ENCODE measurements around the gene EEF1G.

EEF1G gene

GRCh38 chr11:62605467-62605866, 31.8 kb upstream of the EEF1G start:
- H3K4me1 ChIP-seq (ENCODE audit: low read length), result no peaks in the 10 kb centered on the region
- no peaks in the 10 kb centered on the region for H3K9me2 ChIP-seq (replicated peaks; ENCODE audit: insufficient read depth, low read length)
- H2AFZ ChIP-seq (ENCODE audit: low read length), result no peak overlapping the region
- H3K79me2 ChIP-seq (ENCODE audit: low read length), result peaks cover 10% of the 10 kb centered on the region
- H3K9me3 ChIP-seq (replicated peaks; ENCODE audit: insufficient read depth, low read length), result no peaks in the 10 kb centered on the region
- H3F3A ChIP-seq (ENCODE audit: insufficient read depth, low read length), result peaks cover 9% of the 10 kb centered on the region
- H3K4me2 ChIP-seq (ENCODE audit: low read depth, low read length), result no peak overlapping the region
- H3K27me3 ChIP-seq (replicated peaks; ENCODE audit: insufficient read depth, low read length), result no peaks in the 10 kb centered on the region
- DNase-seq, result no peak
- no peak overlapping the region for H3K9ac ChIP-seq (ENCODE audit: low read length)
- TF ChIP-seq EZH2 (optimal IDR thresholded peaks at IDR 0.05; ENCODE audit: low read depth, low read length), result no peak
- TF ChIP-seq EZH2phosphoT487 (IDR thresholded peaks at IDR 0.05; ENCODE audit: low read length), result no peak
- no peak for TF ChIP-seq CTCF (IDR thresholded peaks at IDR 0.05; ENCODE audit: low read length)
- no peak overlapping the region for H3K4me3 ChIP-seq (ENCODE audit: low read length)
- H3K36me3 ChIP-seq (replicated peaks; ENCODE audit: insufficient read depth, low read length), result no peaks in the 10 kb centered on the region
- no peak overlapping the region for H3K27ac ChIP-seq (ENCODE audit: low read length)
- H4K20me1 ChIP-seq (ENCODE audit: insufficient read depth, low read length), result no peaks in the 10 kb centered on the region

- Histone ChIP-seq H3K4me3 (ENCODE audit: low read length) (no peak overlapping the region), H3K9me3 (replicated peaks; ENCODE audit: insufficient read depth, low read length) (no peaks in the 10 kb centered on the region), H3K36me3 (replicated peaks; ENCODE audit: insufficient read depth, low read length) (no peaks in the 10 kb centered on the region; the same call in 1 of the 2 replicates), H2AFZ (ENCODE audit: low read length) (no peak overlapping the region), H3K9ac (ENCODE audit: low read length) (no peak overlapping the region), H3K4me2 (ENCODE audit: low read depth, low read length) (no peak overlapping the region), H3K79me2 (ENCODE audit: low read length) (peaks cover 19% of the 10 kb centered on the region), H3K27me3 (replicated peaks; ENCODE audit: insufficient read depth, low read length) (no peaks in the 10 kb centered on the region), H3F3A (ENCODE audit: insufficient read depth, low read length) (peaks cover 16% of the 10 kb centered on the region), H3K27ac (ENCODE audit: low read length) (no peak overlapping the region), H3K9me2 (replicated peaks; ENCODE audit: insufficient read depth, low read length) (no peaks in the 10 kb centered on the region), H4K20me1 (ENCODE audit: insufficient read depth, low read length) (no peaks in the 10 kb centered on the region), H3K4me1 (ENCODE audit: low read length) (peaks cover 4% of the 10 kb centered on the region; the same call in 1 of the 2 replicates)
- DNase-seq, result no peak
- TF ChIP-seq CTCF (IDR thresholded peaks at IDR 0.05; ENCODE audit: low read length) (no peak), EZH2phosphoT487 (IDR thresholded peaks at IDR 0.05; ENCODE audit: low read length) (no peak), EZH2 (optimal IDR thresholded peaks at IDR 0.05; ENCODE audit: low read depth, low read length) (no peak)
These were observed 30.9 kb upstream of the EEF1G start for GRCh38 chr11:62604460-62605120.

- no peaks in the 10 kb centered on the region for H3K27me3 ChIP-seq (replicated peaks; ENCODE audit: insufficient read depth, low read length)
- no peak for DNase-seq
- H3K27ac ChIP-seq (ENCODE audit: low read length), result no peak overlapping the region
- no peak overlapping the region for H3K9ac ChIP-seq (ENCODE audit: low read length)
- H3K9me3 ChIP-seq (replicated peaks; ENCODE audit: insufficient read depth, low read length), result no peaks in the 10 kb centered on the region
- H3K4me2 ChIP-seq (ENCODE audit: low read depth, low read length), result no peak overlapping the region
- no peaks in the 10 kb centered on the region; the same call in 1 of the 2 replicates for H3K36me3 ChIP-seq (replicated peaks; ENCODE audit: insufficient read depth, low read length)
- no peak overlapping the region for H3K4me3 ChIP-seq (ENCODE audit: low read length)
- no peaks in the 10 kb centered on the region for H3K9me2 ChIP-seq (replicated peaks; ENCODE audit: insufficient read depth, low read length)
- H3F3A ChIP-seq (ENCODE audit: insufficient read depth, low read length), result peaks cover 17% of the 10 kb centered on the region
- peaks cover 6% of the 10 kb centered on the region for H3K4me1 ChIP-seq (ENCODE audit: low read length)
- H3K79me2 ChIP-seq (ENCODE audit: low read length), result peaks cover 24% of the 10 kb centered on the region
- TF ChIP-seq CTCF (IDR thresholded peaks at IDR 0.05; ENCODE audit: low read length), result no peak
- no peak for TF ChIP-seq EZH2phosphoT487 (IDR thresholded peaks at IDR 0.05; ENCODE audit: low read length)
- no peak for TF ChIP-seq EZH2 (optimal IDR thresholded peaks at IDR 0.05; ENCODE audit: low read depth, low read length)
- no peaks in the 10 kb centered on the region for H4K20me1 ChIP-seq (ENCODE audit: insufficient read depth, low read length)
- H2AFZ ChIP-seq (ENCODE audit: low read length), result no peak overlapping the region
These were observed 30.1 kb upstream of the EEF1G start for GRCh38 chr11:62603776-62604299.
